Measurements from ENCODE around the gene NHLRC2. TPM values are rescaled to one million over a fixed set of nuclear protein-coding genes. Genes with fewer than 3 reads are reported as not detected.

Gene NHLRC2
- total RNA-seq, 1 experiment from 2014 or later: 30.9 TPM

- Histone ChIP-seq H3T11ph (ENCODE audit: low read length) (no peak overlapping the region), H2AK5ac (ENCODE audit: insufficient read length, low read length) (no peak overlapping the region), H3K14ac (ENCODE audit: insufficient read depth, low read length) (no peak overlapping the region), H3K23ac (ENCODE audit: insufficient read length, low read depth, low read length) (no peak overlapping the region), H3K79me1 (ENCODE audit: insufficient read depth, low read depth, low read length, poor library complexity, severe bottlenecking) (no peaks in the 10 kb centered on the region), H2BK120ac (ENCODE audit: low read depth, low read length, poor library complexity, severe bottlenecking) (no peak overlapping the region), H3K9me3 (ENCODE audit: control insufficient read depth, low read depth, low read length) (no peaks in the 10 kb centered on the region), H3K27ac (ENCODE audit: insufficient read length, low read depth, low read length) (no peak overlapping the region), H3K4me1 (ENCODE audit: insufficient read depth, low read length) (peaks cover 3% of the 10 kb centered on the region; the same call in 1 of the 2 replicates), H4K91ac (ENCODE audit: insufficient read length, low read depth, low read length) (no peak overlapping the region), H3K27me3 (ENCODE audit: insufficient read depth, low read length) (no peaks in the 10 kb centered on the region), H3K79me2 (ENCODE audit: insufficient read depth, low read length) (no peaks in the 10 kb centered on the region), H3K4me2 (ENCODE audit: insufficient read depth, insufficient read length, low read length) (no peak overlapping the region), H2AFZ (ENCODE audit: low read length) (no peak overlapping the region), H3K9ac (ENCODE audit: extremely low read depth, insufficient read length, low read length) (no peak overlapping the region), H3K4ac (ENCODE audit: low read depth, low read length) (no peak overlapping the region), H2BK12ac (ENCODE audit: insufficient read length, low read depth, low read length) (no peak overlapping the region), H4K8ac (replicated peaks; ENCODE audit: insufficient read length, low read depth, low read length) (no peak overlapping the region), H3K56ac (ENCODE audit: insufficient read length, low read depth, low read length) (no peak overlapping the region), H2BK15ac (ENCODE audit: low read depth, low read length) (no peak overlapping the region), H2BK20ac (ENCODE audit: low read depth, low read length, poor library complexity, severe bottlenecking) (no peak overlapping the region), H2BK5ac (ENCODE audit: insufficient read length, low read length) (no peak overlapping the region), H4K5ac (ENCODE audit: insufficient read length, low read depth, low read length) (no peak overlapping the region), H3K23me2 (ENCODE audit: insufficient read length, low read depth, low read length, poor library complexity, severe bottlenecking) (no peaks in the 10 kb centered on the region), H4K20me1 (ENCODE audit: control insufficient read depth, insufficient read depth, insufficient read length) (no peaks in the 10 kb centered on the region), H3K18ac (ENCODE audit: insufficient read length, low read depth, low read length) (no peak overlapping the region)
- no peak overlapping the region for H3K4me3 Mint-ChIP-seq
- no peaks in the 10 kb centered on the region for H3K9me3 Mint-ChIP-seq
- no peaks in the 10 kb centered on the region for H3K36me3 Mint-ChIP-seq (ENCODE audit: insufficient read depth in 1 of 3, low read depth in 3 of 3)
- H3K27ac Mint-ChIP-seq: no peak overlapping the region
- DNase-seq: no peak
- no peaks in the 10 kb centered on the region; a peak in 1 of 4 replicates for H3K4me1 Mint-ChIP-seq
- no peaks in the 10 kb centered on the region; the same call in none of the 2 replicates for H3K27me3 Mint-ChIP-seq (ENCODE audit: low read depth)
- WGBS (ENCODE audit: extremely low coverage, insufficient read length, low lambda C conversion rate): no CpG with 5 or more reads among the region's 1 CpG
- TF ChIP-seq CTCF (conservative IDR thresholded peaks at IDR 0.05): no peak
Observed at GRCh38 chr10:113932854-113933253, 78.4 kb downstream of the NHLRC2 start.
